Kidney (tissue), 14 donors: Measurements from ENCODE around the gene PLCB4. TPM values are rescaled to one million over a fixed set of nuclear protein-coding genes. Genes with fewer than 3 reads are reported as not detected.
A peak's percentile ranks its signal among the peaks of the same experiment; 100 is the strongest.

Experiments used
- DNase-seq, 5 donors: peaks; one replicate each; pipeline ENCODE4 v3.0.0-alpha.2; 2013 to 2020
- FAIRE-seq: peaks from 2 replicates; lab custom pipeline; 2012; peaks lifted over from hg19 to GRCh38; lab: Jason Lieb, UNC
- H3K27ac ChIP-seq, 2 donors: one replicate each; pipeline ENCODE4 v1.7.0; 2013; ENCODE audit warnings: low read depth in 2 of 2, low read length in 2 of 2, inconsistent platforms in 1 of 2
- H3K27me3 ChIP-seq: one replicate; pipeline ENCODE4 v1.7.1; 2013; ENCODE audit warnings: low read length, inconsistent platforms; ENCODE audit not compliant: control insufficient read depth, insufficient read depth
- H3K36me3 ChIP-seq, 3 donors: one replicate each; pipeline versions ENCODE4 v1.7.0 to v1.7.1; 2013; ENCODE audit warnings: low read length in 3 of 3, control low read depth in 1 of 3, inconsistent platforms in 1 of 3; ENCODE audit not compliant: insufficient read depth in 3 of 3, control insufficient read depth in 2 of 3
- H3K4me1 ChIP-seq, 3 donors: one replicate each; pipeline versions ENCODE4 v1.7.0 to v1.7.1; 2013; ENCODE audit warnings: low read length in 3 of 3, inconsistent platforms in 1 of 3, low read depth in 1 of 3; ENCODE audit not compliant: control insufficient read depth in 2 of 3, insufficient read depth in 2 of 3
- H3K4me3 ChIP-seq, 3 donors: one replicate each; pipeline versions ENCODE4 v1.7.0 to v1.8.1; 2013; ENCODE audit warnings: low read length in 3 of 3, control low read depth in 1 of 3, inconsistent platforms in 1 of 3
- H3K9ac ChIP-seq, 3 donors: one replicate each; pipeline versions ENCODE4 v1.7.0 to v1.7.1; 2013; ENCODE audit warnings: low read length in 3 of 3, control low read depth in 1 of 3, inconsistent platforms in 1 of 3
- H3K9me3 ChIP-seq, 3 donors: one replicate each; pipeline versions ENCODE4 v1.7.0 to v1.7.1; 2013; ENCODE audit warnings: low read length in 3 of 3, control low read depth in 1 of 3, inconsistent platforms in 1 of 3; ENCODE audit not compliant: control insufficient read depth in 2 of 3, insufficient read depth in 1 of 3
- CTCF ChIP-seq: IDR thresholded peaks from 3 replicates; pipeline ENCODE4 v1.5.1; 2012; ENCODE audit warnings: mild to moderate bottlenecking, moderate library complexity, borderline replicate concordance; ENCODE audit not compliant: insufficient read depth; ENCODE audit errors: extremely low read depth
- intact Hi-C: fragments of 100-400 bp; cut with DNase I; formaldehyde crosslinking; loops from one replicate; pipeline ENCODE4 v1.11.1; 2022
- polyA plus RNA-seq: library from polyadenylated mRNA; stranded (reverse); fragments of 350-450 nt; fragmentation: Illumina TruSeq; extraction: RNeasy Lipid Tissue Mini Kit (QIAGEN cat#74804); gene quantifications from one replicate; pipeline ENCODE4 v1.2.3, GENCODE V29; 2014; ENCODE audit warnings: low read depth, low replicate concordance; ENCODE audit not compliant: insufficient read depth
- total RNA-seq: library from RNA; stranded (reverse); fragmentation: NEBNext Ultra II Directional; extraction: Animal tissue kit (Norgen Biotek cat#: 25700); gene quantifications from one replicate; pipeline ENCODE4 v1.2.1, GENCODE V29; 2021
- donor health status: control.
- donor health status: control.
- donor health status: control.
- donor health status: control.
- donor health status: control.
- donor health status: DM: yes; HTN: yes; CAD: no.
- donor health status: Normal renal cell carcinoma (clear cell type).

Gene PLCB4
- total and polyA plus RNA-seq, 2 donors from 2014 or later = 2.8 to 17.7 TPM

GRCh38 chr20:9407805-9408421, 339.0 kb downstream of the PLCB4 start:
- intact Hi-C loops = loop anchor here (10.0 kb wide), 1 partner anchor 207 kb away; no protein-coding TSS in a partner anchor
- peaks cover 0 to 1% (median under 1%) of the 10 kb centered on the region in 3 donors for H3K36me3 ChIP-seq
- H3K9ac ChIP-seq = no peak overlapping the region
- TF ChIP-seq CTCF = peak; percentile 88
- FAIRE-seq (peak; percentile 81), DNase-seq (peak in 4 of 5 donors; percentile 76 to 86 (median 80))
- H3K27ac ChIP-seq = no peak overlapping the region
- no peaks in the 10 kb centered on the region for H3K9me3 ChIP-seq
- no peaks in the 10 kb centered on the region for H3K4me1 ChIP-seq
- no peaks in the 10 kb centered on the region for H3K27me3 ChIP-seq
- no peak overlapping the region for H3K4me3 ChIP-seq

- no peak for TF ChIP-seq CTCF
- H3K9me3 ChIP-seq = no peaks in the 10 kb centered on the region
- H3K4me3 ChIP-seq = no peak overlapping the region
- no peak overlapping the region for H3K27ac ChIP-seq
- H3K4me1 ChIP-seq = no peaks in the 10 kb centered on the region
- FAIRE-seq = no peak
- H3K9ac ChIP-seq = no peak overlapping the region
- no peaks in the 10 kb centered on the region for H3K36me3 ChIP-seq
- peak in 2 of 5 donors; percentile 27 to 41 for DNase-seq
- intact Hi-C loops = loop anchor here (10.0 kb wide), 1 partner anchor 206 kb away; no protein-coding TSS in a partner anchor
- no peaks in the 10 kb centered on the region for H3K27me3 ChIP-seq
These were observed 339.8 kb downstream of the PLCB4 start for GRCh38 chr20:9408422-9409300.

GRCh38 chr20:9409352-9409751, 340.5 kb downstream of the PLCB4 start:
- intact Hi-C loops = loop anchor here (10.0 kb wide), 1 partner anchor 205 kb away; no protein-coding TSS in a partner anchor
- Histone ChIP-seq H3K27me3 (no peaks in the 10 kb centered on the region), H3K4me1 (no peaks in the 10 kb centered on the region), H3K9ac (no peak overlapping the region), H3K36me3 (no peaks in the 10 kb centered on the region), H3K9me3 (no peaks in the 10 kb centered on the region), H3K4me3 (no peak overlapping the region), H3K27ac (no peak overlapping the region)
- DNase-seq (no peak), FAIRE-seq (no peak)
- TF ChIP-seq CTCF = no peak
